Activated naive CD8-positive, alpha-beta T cell treated with anti-CD3 and anti-CD28 coated beads, Interleukin-2, amount 50 U/mL, for 16 hours (primary cell): ENCODE results near the gene PDE6A.

Source experiments
- DNase-seq: peaks from one replicate; pipeline ENCODE4 v3.0.0-alpha.2; 2020; ENCODE audit warnings: low read depth, low spot score

PDE6A gene

GRCh38 chr5:149838881-149839739 is 105.5 kb downstream of the PDE6A start:
- no peak for DNase-seq

- DNase-seq, result no peak
These were observed 106.8 kb downstream of the PDE6A start for GRCh38 chr5:149837680-149838269.

- DNase-seq, result no peak
These were observed 108.0 kb downstream of the PDE6A start for GRCh38 chr5:149836451-149837139.

GRCh38 chr5:149834246-149834855 is 110.2 kb downstream of the PDE6A start:
- peak; percentile 10 for DNase-seq

GRCh38 chr5:149833116-149833827 is 111.3 kb downstream of the PDE6A start:
- DNase-seq, result no peak

- DNase-seq, result no peak
These were observed 112.0 kb downstream of the PDE6A start for GRCh38 chr5:149832636-149833035.

GRCh38 chr5:149831492-149831891 is 113.1 kb downstream of the PDE6A start:
- DNase-seq, result peak; percentile 5

GRCh38 chr5:149830579-149830978 is 114.0 kb downstream of the PDE6A start:
- DNase-seq, result no peak

- no peak for DNase-seq
These were observed 114.6 kb downstream of the PDE6A start for GRCh38 chr5:149829954-149830353.

- DNase-seq, result peak; percentile 66
These were observed 116.2 kb downstream of the PDE6A start for GRCh38 chr5:149828161-149829011.

GRCh38 chr5:149827546-149827945 is 117.0 kb downstream of the PDE6A start:
- no peak for DNase-seq

GRCh38 chr5:149827086-149827485 is 117.5 kb downstream of the PDE6A start:
- no peak for DNase-seq

GRCh38 chr5:149826574-149826973 is 118.0 kb downstream of the PDE6A start:
- DNase-seq, result no peak

- DNase-seq, result no peak
These were observed 119.7 kb downstream of the PDE6A start for GRCh38 chr5:149824846-149825245.

- DNase-seq, result no peak
These were observed 120.5 kb downstream of the PDE6A start for GRCh38 chr5:149824120-149824519.

GRCh38 chr5:149823375-149823774 is 121.2 kb downstream of the PDE6A start:
- DNase-seq, result no peak

- no peak for DNase-seq
These were observed 122.3 kb downstream of the PDE6A start for GRCh38 chr5:149822301-149822700.

GRCh38 chr5:149820536-149821510 is 123.8 kb downstream of the PDE6A start:
- DNase-seq, result no peak

GRCh38 chr5:149820012-149820411 is 124.6 kb downstream of the PDE6A start:
- DNase-seq, result no peak
